Upper lobe of right lung (tissue), 1 donor: Measurements from ENCODE around the gene CCIN. TPM values are rescaled to one million over a fixed set of nuclear protein-coding genes. Genes with fewer than 3 reads are reported as not detected.

Experiments
- ATAC-seq: fragments of 200-7000 bp; cut with Tn5 transposase; one replicate; pipeline ENCODE4 v1.9.1; 2020; ENCODE audit warnings: mild to moderate bottlenecking, moderate library complexity
- DNase-seq: peaks from one replicate; pipeline ENCODE4 v3.0.0-alpha.2; 2020
- H3K27ac ChIP-seq: fragments of 200-600 bp; one replicate; pipeline ENCODE4 v1.8.0; 2022
- H3K27me3 ChIP-seq: fragments of 200-600 bp; one replicate; pipeline ENCODE4 v1.8.0; 2022; ENCODE audit warnings: mild to moderate bottlenecking
- H3K36me3 ChIP-seq: fragments of 200-600 bp; one replicate; pipeline ENCODE4 v1.8.0; 2022
- H3K4me1 ChIP-seq: fragments of 200-600 bp; one replicate; pipeline ENCODE4 v1.8.0; 2022
- H3K4me3 ChIP-seq: fragments of 200-600 bp; one replicate; pipeline ENCODE4 v1.8.0; 2022; ENCODE audit warnings: mild to moderate bottlenecking
- H3K9me3 ChIP-seq: fragments of 200-600 bp; one replicate; pipeline ENCODE4 v1.8.0; 2022
- CTCF ChIP-seq: fragments of 200-600 bp; IDR thresholded peaks from one replicate; pipeline ENCODE4 v1.8.0; 2022; ENCODE audit warnings: antibody characterized with exemption
- intact Hi-C: fragments of 100-400 bp; cut with DNase I; formaldehyde crosslinking; loops from one replicate; pipeline ENCODE4 v1.11.0; 2022
- total RNA-seq: library from RNA; stranded (reverse); fragmentation: NEBNext Ultra II Directional; extraction: Animal tissue kit (Norgen Biotek cat#: 25700); gene quantifications from one replicate; pipeline ENCODE4 v1.2.1, GENCODE V29; 2021
- donor health status: DM: no; HTN: yes; CAD: no; lungs with severe emphysema.

CCIN gene
- total RNA-seq, 1 donor from 2014 or later = not detected

- TF ChIP-seq CTCF = no peak
- Histone ChIP-seq H3K4me1 (peaks cover 82% of the 10 kb centered on the region), H3K4me3 (no peak overlapping the region), H3K27me3 (no peaks in the 10 kb centered on the region), H3K27ac (no peak overlapping the region), H3K9me3 (no peaks in the 10 kb centered on the region), H3K36me3 (no peaks in the 10 kb centered on the region)
- DNase-seq (no peak), ATAC-seq (no peak)
- intact Hi-C loops = no loop called here
Observed at GRCh38 chr9:36146651-36147050, 22.5 kb upstream of the CCIN start.

GRCh38 chr9:36147441-36148175 lies 21.6 kb upstream of the CCIN start:
- H3K9me3 ChIP-seq = no peaks in the 10 kb centered on the region
- H3K27me3 ChIP-seq = no peaks in the 10 kb centered on the region
- DNase-seq (no peak), ATAC-seq (no peak)
- peak overlapping the region; percentile 51 for H3K27ac ChIP-seq
- no peak overlapping the region for H3K4me3 ChIP-seq
- H3K36me3 ChIP-seq = no peaks in the 10 kb centered on the region
- intact Hi-C loops = no loop called here
- H3K4me1 ChIP-seq = peaks cover 78% of the 10 kb centered on the region
- TF ChIP-seq CTCF = no peak

GRCh38 chr9:36148311-36149051 lies 20.7 kb upstream of the CCIN start:
- Histone ChIP-seq H3K27me3 (no peaks in the 10 kb centered on the region), H3K27ac (peak overlapping the region; percentile 51), H3K4me3 (no peak overlapping the region), H3K4me1 (peaks cover 72% of the 10 kb centered on the region), H3K9me3 (no peaks in the 10 kb centered on the region), H3K36me3 (no peaks in the 10 kb centered on the region)
- intact Hi-C loops = no loop called here
- ATAC-seq (peak; percentile 61), DNase-seq (peak; percentile 92)
- no peak for TF ChIP-seq CTCF

GRCh38 chr9:36149197-36149596 lies 20.0 kb upstream of the CCIN start:
- intact Hi-C loops = no loop called here
- H3K4me1 ChIP-seq = peaks cover 65% of the 10 kb centered on the region
- DNase-seq = no peak
- H3K27me3 ChIP-seq = no peaks in the 10 kb centered on the region
- no peak overlapping the region for H3K4me3 ChIP-seq
- H3K36me3 ChIP-seq = no peaks in the 10 kb centered on the region
- ATAC-seq = no peak
- TF ChIP-seq CTCF = no peak
- H3K27ac ChIP-seq = peak overlapping the region; percentile 47
- no peaks in the 10 kb centered on the region for H3K9me3 ChIP-seq

GRCh38 chr9:36150574-36151315 lies 18.4 kb upstream of the CCIN start:
- no peak for TF ChIP-seq CTCF
- Histone ChIP-seq H3K27me3 (no peaks in the 10 kb centered on the region), H3K4me1 (peaks cover 60% of the 10 kb centered on the region), H3K27ac (peak overlapping the region; percentile 86), H3K9me3 (no peaks in the 10 kb centered on the region), H3K36me3 (no peaks in the 10 kb centered on the region), H3K4me3 (no peak overlapping the region)
- intact Hi-C loops = no loop called here
- ATAC-seq (peak; percentile 13), DNase-seq (no peak)
